GM23248 (cell line): ENCODE measurements around the gene TECTA.

Source experiments
- EZH2 ChIP-seq: fragments of 200-600 bp; sonication (generic); IDR thresholded peaks from 2 replicates; pipeline ENCODE4 v1.6.1; 2018; ENCODE audit warnings: antibody characterized with exemption, mild to moderate bottlenecking; ENCODE audit not compliant: insufficient read depth, poor library complexity, severe bottlenecking
- EZH2phosphoT487 ChIP-seq: fragments of 200-600 bp; sonication (generic); IDR thresholded peaks from 2 replicates; pipeline ENCODE4 v1.6.1; 2018; ENCODE audit warnings: antibody characterized with exemption, moderate library complexity, mild to moderate bottlenecking, low read depth; ENCODE audit not compliant: insufficient read depth

GRCh38 chr11:121214861-121215260, 113.8 kb downstream of the TECTA start:
- TF ChIP-seq EZH2 (no peak), EZH2phosphoT487 (no peak)
